ENCODE data around the gene SLC35A3.

Gene SLC35A3

GRCh38 chr1:99945174-99945573, 24.6 kb upstream of the SLC35A3 start:
- TF ChIP-seq CTCF (IDR thresholded peaks at IDR 0.05), result no peak

- TF ChIP-seq CTCF (IDR thresholded peaks at IDR 0.05), result no peak
Observed at GRCh38 chr1:99950486-99950885, 19.3 kb upstream of the SLC35A3 start.

GRCh38 chr1:99952522-99952921, 17.3 kb upstream of the SLC35A3 start:
- no peak for TF ChIP-seq CTCF (IDR thresholded peaks at IDR 0.05)

- no peak for TF ChIP-seq CTCF (IDR thresholded peaks at IDR 0.05)
Observed at GRCh38 chr1:99955375-99955774, 14.4 kb upstream of the SLC35A3 start.

- no peak for TF ChIP-seq CTCF (IDR thresholded peaks at IDR 0.05)
Observed at GRCh38 chr1:99956755-99957154, 13.0 kb upstream of the SLC35A3 start.

- TF ChIP-seq CTCF (IDR thresholded peaks at IDR 0.05), result no peak
Observed at GRCh38 chr1:99957818-99958217, 12.0 kb upstream of the SLC35A3 start.

- no peak for TF ChIP-seq CTCF (IDR thresholded peaks at IDR 0.05)
Observed at GRCh38 chr1:99963041-99963795, 6.6 kb upstream of the SLC35A3 start.

GRCh38 chr1:99964806-99965205, 5.0 kb upstream of the SLC35A3 start:
- no peak for TF ChIP-seq CTCF (IDR thresholded peaks at IDR 0.05)
